SHP77 (cell line): ENCODE data around the gene MAP1B.
A peak's percentile ranks its signal among the peaks of the same experiment; 100 is the strongest.

Experiments used
- DNase-seq, 2 experiments: peaks; one replicate each; lab custom pipeline; 2025; lab: John Stamatoyannopoulos, UW

Gene MAP1B

GRCh38 chr5:72096602-72097188, 10.6 kb upstream of the MAP1B start:
- no peak for DNase-seq

DNA sequence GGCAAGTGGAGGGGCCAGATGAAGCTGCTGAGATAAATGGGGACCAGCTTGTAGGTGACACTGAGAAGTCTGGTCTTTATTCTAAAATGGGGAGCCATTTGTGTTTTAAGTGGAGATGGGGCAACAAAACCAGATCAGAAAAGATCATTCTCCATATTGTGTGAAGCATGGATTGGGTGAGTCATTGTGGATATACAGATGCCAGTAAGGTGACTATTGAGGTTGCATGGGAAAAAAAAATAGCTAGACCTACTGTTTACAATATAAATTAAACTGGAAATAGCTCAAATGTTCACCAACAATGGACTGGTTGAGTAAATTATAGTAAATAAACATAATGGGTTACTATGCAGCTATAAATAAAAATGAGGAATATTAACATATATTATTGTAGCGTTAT, 5.4 kb upstream of the MAP1B start:
- no peak for DNase-seq

- DNase-seq = no peak
These were observed 501 bp upstream of the MAP1B start for GRCh38 chr5:72106817-72107130.

DNA sequence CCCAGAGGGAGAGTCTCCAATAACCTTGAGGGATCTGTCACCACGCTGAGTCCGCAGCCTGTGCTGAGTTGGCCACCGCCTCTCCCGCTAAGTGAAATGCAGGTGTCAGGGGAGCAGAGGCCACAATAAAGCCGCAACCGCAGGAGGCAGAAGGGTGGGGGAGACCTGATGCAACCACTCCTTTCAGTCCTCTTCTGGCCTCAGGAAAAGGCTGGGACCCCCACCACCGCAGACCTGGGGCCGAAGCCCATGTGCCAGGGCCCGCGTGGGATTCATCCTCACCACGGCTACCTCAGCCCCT, 576 bp downstream of the MAP1B start:
- peak; percentile 36 to 48 for DNase-seq

DNA sequence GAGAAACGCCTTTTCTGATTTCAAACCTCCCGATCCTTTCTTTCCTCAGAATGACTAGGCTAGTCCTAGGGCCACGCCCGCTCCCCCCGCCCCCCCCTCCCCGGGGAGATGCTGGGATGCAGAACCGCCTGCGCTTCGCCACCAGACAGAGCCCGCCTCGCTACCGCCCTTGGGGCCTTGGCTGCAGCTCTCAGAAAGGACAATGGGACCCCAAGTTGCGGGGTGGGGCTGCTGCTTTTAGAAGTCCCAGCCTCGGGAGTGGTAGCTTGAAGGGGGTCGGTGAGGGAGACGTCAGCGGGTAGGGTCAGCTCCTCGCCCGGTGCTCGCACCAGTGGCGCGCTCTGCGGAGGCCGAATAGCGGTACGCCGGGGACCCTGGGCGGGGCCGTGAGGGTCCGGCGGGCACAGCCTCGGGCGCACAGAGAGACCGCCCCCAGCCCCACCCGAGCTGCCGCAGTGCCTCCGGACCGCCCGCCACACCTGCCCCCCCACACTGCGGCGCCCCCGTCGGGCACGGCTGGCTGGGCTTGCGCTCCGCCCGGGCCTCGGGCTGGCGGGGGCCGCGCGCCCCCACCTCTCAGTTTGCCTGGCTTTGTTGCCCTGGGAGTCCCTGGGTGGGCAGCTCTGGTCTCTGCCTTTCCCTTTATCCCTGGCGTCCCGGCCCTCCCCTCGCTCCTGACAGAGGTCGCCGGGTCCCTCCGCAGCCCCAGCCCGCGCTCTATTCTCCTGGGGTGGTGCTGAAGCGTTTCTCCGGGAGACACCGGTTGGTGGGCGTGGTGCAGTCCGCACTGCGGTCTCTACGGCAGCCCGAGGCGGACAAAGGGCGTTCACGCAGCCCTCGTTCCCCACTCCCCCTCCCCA, 1.2 kb downstream of the MAP1B start:
- DNase-seq = peak; percentile 48 to 73

DNA sequence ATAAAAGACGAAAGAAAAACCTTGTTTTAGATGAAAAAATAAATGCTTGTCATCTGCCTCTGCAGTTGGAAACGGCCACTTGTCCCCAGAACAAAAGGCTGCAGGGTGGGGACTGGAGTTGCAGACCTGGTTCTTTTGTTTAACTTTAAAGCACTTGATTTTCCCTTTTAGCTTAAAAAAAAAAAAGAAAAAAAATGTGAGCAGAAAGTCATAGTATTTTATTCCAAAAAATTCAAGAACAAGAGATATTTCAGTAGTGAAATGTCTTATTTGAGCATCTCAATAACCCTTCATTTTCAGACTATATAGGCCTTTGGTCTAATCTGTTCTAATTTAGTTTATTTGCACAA, 1.8 kb downstream of the MAP1B start:
- DNase-seq = no peak

GRCh38 chr5:72109625-72110024, 2.4 kb downstream of the MAP1B start:
- peak; percentile 27 to 53 for DNase-seq

DNA sequence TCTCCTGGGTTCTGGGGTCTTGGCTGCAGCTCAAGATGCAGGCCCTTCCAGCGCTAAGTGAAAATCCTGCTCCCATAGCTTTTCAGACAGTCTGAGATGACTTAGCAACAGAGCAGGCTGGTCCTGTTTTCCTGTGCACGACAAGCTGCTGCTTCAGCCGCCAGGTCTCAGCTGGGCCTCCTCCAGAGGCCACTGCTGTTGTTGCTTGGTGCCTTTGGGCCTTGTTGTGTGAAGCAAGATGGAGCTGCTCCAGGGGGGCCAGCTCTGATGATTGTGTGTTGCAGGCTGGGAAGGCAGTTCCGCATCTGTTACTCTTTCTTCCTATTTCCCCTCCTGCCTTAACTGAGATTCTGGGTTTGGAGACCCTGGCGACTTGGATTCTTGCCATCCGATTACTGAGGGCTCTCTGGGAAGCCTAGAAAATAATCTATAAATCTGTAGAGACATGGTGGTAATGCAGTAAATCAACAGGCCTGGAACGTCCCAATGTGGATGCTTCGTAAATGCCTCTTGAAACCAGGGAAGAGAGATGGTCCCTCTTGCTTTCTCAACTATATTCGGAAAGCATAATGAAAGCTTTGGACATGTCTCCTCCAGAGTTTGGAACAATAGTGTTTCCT, 3.2 kb downstream of the MAP1B start:
- DNase-seq = no peak

DNA sequence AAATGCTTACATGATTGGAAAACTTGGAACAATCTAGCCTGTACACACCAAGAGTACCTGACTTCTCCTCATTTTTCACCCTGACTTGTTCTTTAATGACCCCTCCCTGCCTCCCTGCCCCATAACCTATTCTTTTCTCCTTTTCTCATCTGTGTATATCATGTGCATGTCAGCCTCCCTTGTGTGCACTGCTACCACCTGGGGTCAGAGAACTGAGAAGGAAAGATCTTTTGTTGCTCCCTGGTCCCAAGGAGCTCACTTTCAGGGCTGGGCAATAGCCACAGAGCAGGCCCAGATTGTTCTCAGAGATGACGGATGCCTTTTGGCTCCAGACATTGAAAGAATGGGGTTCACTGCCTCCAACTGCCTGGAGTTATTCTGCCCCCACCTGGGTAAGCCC, 5.1 kb downstream of the MAP1B start:
- DNase-seq = no peak

GRCh38 chr5:72114629-72115028, 7.4 kb downstream of the MAP1B start:
- no peak for DNase-seq

DNA sequence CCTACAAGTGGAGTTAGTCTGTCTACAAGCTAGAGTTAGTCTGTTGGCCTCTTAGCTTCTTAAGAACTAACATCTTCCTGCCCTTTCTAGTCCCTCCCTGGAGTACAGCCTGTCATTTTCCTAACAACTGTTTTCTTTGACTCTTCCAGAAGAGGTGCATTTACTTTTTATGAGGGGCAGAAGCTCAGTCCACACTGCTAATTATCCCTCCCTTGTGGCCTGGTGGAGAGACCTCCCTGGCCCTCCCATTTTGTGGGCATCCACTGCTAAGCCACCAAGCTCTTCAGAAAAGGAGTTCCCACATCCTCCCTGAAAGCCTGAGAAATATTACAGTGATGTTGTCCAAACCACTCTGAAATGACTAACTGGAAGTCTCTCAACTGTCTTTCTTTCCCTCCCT, 8.0 kb downstream of the MAP1B start:
- DNase-seq = no peak

DNA sequence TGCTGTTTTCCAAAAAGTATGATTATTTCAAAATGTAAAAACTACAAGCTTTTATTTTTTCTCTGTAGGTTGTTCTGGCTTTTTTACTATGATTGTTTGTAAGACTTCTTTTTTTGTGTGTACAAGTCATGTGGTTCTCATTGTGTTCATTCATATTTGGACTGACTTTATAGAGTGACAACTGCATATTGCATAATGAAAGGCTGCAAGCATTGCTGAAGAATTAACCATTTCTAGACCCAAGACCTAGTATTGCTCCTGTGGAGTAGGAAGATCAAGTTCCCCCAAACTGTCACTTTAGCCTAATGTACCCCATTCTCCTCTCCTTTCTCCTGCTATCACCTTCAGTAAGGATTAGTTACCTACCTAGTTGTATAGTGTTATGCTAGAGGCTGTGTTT, 10.0 kb downstream of the MAP1B start:
- no peak for DNase-seq

DNA sequence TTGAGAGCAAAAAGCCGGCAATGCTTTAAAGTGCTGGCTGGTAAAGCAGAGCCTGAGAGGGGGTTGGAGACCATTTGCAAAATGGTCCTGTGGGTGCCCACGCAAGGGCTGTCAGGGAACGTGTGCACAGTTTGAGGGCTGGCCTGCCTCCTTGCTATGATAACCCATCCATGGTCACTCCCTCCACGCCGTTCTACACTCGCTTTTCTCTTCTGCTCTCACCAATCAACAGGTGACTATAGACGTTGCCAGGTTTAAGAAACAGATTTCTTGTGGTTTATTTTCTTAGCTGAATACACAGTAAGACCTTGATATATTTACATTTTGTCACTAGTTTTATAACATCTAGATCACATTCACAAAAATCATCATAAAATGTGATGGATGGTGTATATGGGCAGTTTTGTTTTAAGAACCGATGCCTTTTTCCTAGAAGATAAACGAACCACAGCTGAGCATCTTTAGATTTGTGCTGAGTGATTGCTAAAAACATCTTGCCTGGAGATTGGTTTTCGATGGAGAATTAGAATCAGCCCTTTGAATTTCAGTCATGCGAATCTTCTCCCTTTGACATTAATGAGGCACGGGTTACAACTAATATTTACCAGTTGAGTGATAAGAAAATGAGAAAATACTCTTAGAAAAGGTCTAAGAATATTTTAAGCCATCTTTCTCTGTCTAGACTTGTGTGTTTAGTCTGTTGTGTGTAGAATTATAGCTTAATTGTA, 13.9 kb downstream of the MAP1B start:
- DNase-seq = no peak

- no peak for DNase-seq
These were observed 14.6 kb downstream of the MAP1B start for GRCh38 chr5:72121780-72122445.

DNA sequence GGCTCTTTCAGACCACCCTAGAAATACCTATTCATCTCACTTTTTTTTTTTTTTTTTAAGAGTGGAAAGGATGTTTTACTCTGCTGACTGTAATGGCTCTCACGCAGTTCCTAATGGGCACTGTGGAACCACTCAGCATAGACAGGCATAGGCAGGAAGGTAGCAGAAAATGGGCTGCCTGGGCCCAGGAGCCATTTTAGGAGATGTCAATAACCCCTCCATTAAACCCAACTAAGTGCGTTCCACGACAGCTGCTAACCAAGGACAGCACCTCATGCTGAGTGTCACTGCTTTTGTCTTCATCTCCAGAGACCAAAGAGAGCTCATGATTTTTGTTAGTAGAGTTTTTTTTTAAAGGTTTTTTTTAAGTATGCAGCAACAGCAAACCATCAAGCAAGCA, 15.3 kb downstream of the MAP1B start:
- DNase-seq = no peak

DNA sequence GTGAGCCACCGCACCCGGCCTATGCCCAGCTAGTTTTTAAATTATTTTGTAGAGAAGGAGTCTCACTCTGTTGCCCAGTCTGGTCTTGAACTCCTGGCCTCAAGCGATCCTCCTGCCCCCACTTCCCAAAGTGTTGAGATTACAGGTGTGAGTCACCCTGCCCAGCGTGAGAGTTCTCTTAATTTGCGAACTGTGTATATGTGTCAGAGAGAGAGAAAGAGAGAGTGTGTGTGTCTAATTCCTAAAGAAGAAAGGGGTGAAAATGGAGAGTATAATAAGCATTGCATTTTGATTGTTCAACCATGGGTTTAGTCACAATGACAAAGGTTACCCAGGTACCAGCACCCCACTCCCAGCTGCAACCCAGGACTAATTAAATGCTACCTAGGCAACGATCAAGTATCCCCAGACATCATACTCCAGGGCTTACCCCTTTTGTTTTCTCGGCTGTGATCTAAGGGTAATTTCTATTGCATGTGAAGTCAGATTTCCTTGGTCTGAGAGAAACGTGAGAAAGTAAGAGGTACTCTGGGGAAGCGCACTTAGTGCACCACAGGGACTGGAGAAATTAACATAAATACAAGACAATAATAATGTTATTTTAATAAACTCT, 16.6 kb downstream of the MAP1B start:
- no peak for DNase-seq

DNA sequence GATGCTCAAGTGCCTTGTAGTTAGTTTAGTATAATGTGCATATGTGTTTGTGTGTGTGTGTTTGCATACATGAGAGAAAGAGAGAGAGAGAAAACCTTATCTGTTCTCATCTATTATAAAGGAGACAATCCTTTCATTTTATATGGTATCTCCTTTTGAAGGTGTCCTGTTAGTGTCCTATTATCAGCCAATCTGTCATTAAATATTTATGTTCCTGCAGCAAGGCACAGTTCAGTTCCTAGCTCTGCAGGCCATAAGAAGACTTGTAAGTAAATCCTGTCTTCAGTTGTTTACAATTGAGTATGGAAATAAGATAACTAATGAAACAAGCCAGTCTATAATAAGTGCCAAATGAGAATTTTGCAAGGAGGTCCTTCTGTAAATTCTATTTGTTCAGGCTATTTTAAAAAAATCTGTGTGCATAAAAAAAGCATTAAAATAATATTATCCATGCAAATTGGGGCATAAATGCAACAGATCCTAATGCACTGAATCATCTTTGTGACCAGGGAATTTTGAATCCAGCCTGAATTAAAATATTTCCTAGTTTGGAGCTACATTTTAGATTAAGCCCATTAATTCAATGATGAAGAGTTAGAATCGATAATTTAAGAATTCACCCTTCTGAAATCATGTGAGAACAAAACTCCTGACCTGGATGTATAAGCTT, 18.1 kb downstream of the MAP1B start:
- no peak for DNase-seq

DNA sequence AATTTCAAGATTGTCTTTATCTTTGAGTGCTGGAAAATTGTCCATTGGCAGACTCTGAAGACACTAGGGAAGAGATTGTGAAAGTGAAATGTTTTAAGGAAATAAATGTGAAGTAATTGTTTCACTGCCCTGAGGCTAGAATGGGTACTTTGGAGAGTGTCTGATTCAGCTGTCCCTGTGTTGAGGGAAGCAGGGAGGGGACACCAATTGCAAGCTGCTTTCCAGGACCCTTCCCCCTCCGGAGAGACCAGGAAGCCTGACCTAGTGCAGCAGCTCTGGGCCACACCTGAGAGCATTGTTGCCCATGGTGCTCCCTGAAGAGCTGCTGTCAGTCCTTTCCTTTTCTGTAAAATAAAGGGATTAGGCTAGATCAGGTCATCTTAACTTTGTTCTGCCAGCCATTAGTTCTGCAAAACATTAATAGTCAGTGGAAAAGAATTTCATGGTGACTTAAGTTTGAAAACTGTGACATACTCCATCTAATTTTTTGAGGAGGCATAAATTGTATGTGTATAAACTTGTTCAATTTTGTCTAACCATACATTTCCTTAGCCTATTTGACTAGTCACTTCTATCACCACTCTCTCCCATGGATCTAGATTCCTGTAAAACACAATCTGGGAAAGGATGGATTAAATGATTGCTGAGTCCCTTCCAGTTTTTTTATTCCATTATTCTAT, 18.8 kb downstream of the MAP1B start:
- no peak for DNase-seq

GRCh38 chr5:72126796-72127195, 19.5 kb downstream of the MAP1B start:
- DNase-seq = peak; percentile 14 to 15

DNA sequence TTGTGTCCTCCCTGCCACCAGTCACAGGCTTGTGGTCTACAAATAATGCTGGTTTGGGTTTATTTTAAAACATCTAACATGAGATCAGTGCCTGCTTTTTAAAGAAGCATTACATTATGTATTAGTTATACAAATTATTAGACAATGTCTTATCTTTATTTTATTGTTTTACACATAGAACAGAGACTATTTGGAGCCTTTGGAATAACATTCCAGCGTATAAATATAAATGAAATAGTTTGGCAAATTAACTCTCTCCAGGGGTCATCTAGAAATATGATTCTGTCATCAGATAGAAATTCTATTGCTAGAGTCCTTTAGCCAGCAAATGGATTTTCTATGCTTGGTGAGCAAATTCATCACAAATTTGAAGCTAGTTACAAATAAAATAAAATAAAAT, 22.4 kb downstream of the MAP1B start:
- no peak for DNase-seq

- DNase-seq = no peak
These were observed 23.1 kb downstream of the MAP1B start for GRCh38 chr5:72130351-72130761.
